ENCODE measurements around the gene OLFM1. TPM values are rescaled to one million over a fixed set of nuclear protein-coding genes. Genes with fewer than 3 reads are reported as not detected.
A peak's percentile ranks its signal among the peaks of the same experiment; 100 is the strongest.
"Not testable (repeated sequence)": the region's sequence is repeated elsewhere in the genome, so short reads cannot be mapped to it uniquely, and the experiment has no call there.

The OLFM1 gene
- total RNA-seq, 1 experiment from 2014 or later: 50.9 TPM

GRCh38 chr9:135134268-135135022, 47.0 kb downstream of the OLFM1 start:
- in situ Hi-C loops (cut with HindIII; ENCODE audit: low pct_unique_long_range_greater_than_20kb, low sequenced_read_pairs): no loop called here
- DNase-seq (ENCODE audit: low read depth, low spot score): no peak

GRCh38 chr9:135135171-135135928, 47.9 kb downstream of the OLFM1 start:
- in situ Hi-C loops (cut with HindIII; ENCODE audit: low pct_unique_long_range_greater_than_20kb, low sequenced_read_pairs): no loop called here

GRCh38 chr9:135135929-135136315, 48.5 kb downstream of the OLFM1 start:
- in situ Hi-C loops (cut with HindIII; ENCODE audit: low pct_unique_long_range_greater_than_20kb, low sequenced_read_pairs): no loop called here
- DNase-seq (ENCODE audit: low read depth, low spot score): no peak

More at GRCh38 chr9:135135171-135135928, 47.9 kb downstream of the OLFM1 start:
- no peak for DNase-seq (ENCODE audit: low read depth, low spot score)

DNA sequence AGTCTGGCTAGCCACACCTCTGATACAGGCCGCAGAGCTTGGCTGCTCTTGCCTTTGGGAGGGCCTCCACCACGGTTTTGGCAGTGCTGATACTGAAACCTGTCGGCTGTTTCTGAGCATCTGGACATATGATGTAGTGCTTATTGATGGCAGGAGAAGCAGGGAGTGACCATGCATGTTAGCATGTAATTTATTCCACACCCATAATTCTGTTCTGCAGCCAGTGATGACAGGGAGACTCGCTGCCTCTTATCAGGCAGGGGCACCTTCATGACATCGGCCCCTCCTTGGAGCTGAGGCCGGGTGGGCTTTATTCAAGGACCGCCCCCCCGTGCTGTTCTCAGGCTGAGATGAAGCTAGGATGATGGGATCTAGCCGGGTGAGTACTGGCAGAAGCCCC, 49.0 kb downstream of the OLFM1 start:
- no peak for DNase-seq (ENCODE audit: low read depth, low spot score)
- in situ Hi-C loops (cut with HindIII; ENCODE audit: low pct_unique_long_range_greater_than_20kb, low sequenced_read_pairs): no loop called here

GRCh38 chr9:135136991-135137832, 49.7 kb downstream of the OLFM1 start:
- in situ Hi-C loops (cut with HindIII; ENCODE audit: low pct_unique_long_range_greater_than_20kb, low sequenced_read_pairs): no loop called here
- no peak for DNase-seq (ENCODE audit: low read depth, low spot score)

GRCh38 chr9:135138078-135138855, 50.8 kb downstream of the OLFM1 start:
- in situ Hi-C loops (cut with HindIII; ENCODE audit: low pct_unique_long_range_greater_than_20kb, low sequenced_read_pairs): no loop called here
- DNase-seq (ENCODE audit: low read depth, low spot score): no peak

GRCh38 chr9:135139366-135139959, 52.0 kb downstream of the OLFM1 start:
- in situ Hi-C loops (cut with HindIII; ENCODE audit: low pct_unique_long_range_greater_than_20kb, low sequenced_read_pairs): no loop called here
- peak; percentile 18 for DNase-seq (ENCODE audit: low read depth, low spot score)

- in situ Hi-C loops (cut with HindIII; ENCODE audit: low pct_unique_long_range_greater_than_20kb, low sequenced_read_pairs): no loop called here
- no peak for DNase-seq (ENCODE audit: low read depth, low spot score)
These were observed 53.8 kb downstream of the OLFM1 start for GRCh38 chr9:135141183-135141774.

DNA sequence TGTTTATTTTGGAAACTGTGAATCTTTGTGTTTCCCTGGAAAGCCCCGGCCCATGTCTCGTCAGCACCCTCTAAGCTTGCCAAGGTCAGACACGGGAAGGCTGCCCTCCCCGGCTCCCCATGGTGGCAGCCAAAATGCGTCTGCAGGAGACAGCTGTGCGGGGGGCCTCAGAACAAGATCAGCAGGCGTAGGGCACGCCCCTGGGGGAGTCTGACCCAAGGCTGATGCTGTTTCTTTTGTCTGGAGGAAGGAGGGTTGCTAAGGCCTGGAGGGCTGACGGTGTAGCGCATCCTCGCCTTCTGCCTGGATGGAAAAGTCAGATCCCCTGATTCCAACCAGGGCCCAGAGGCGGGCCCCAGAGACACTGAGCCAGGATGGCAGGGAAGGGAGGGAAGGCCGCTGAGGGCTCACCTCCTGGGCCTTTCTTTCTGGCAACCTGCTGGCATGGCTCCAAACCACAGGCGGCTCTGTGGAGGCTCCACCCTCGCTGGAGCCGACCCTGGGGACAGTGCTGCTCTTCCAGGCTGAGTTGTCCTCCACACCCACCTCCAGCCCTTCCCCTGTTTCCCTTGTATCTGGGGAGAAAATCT, 57.2 kb downstream of the OLFM1 start:
- in situ Hi-C loops (cut with HindIII; ENCODE audit: low pct_unique_long_range_greater_than_20kb, low sequenced_read_pairs): no loop called here
- no peak for DNase-seq (ENCODE audit: low read depth, low spot score)

GRCh38 chr9:135145312-135145711, 57.8 kb downstream of the OLFM1 start:
- in situ Hi-C loops (cut with HindIII; ENCODE audit: low pct_unique_long_range_greater_than_20kb, low sequenced_read_pairs): no loop called here
- DNase-seq (ENCODE audit: low read depth, low spot score): no peak

- DNase-seq (ENCODE audit: low read depth, low spot score): no peak
- in situ Hi-C loops (cut with HindIII; ENCODE audit: low pct_unique_long_range_greater_than_20kb, low sequenced_read_pairs): no loop called here
These were observed 58.8 kb downstream of the OLFM1 start for GRCh38 chr9:135146241-135146640.

- in situ Hi-C loops (cut with HindIII; ENCODE audit: low pct_unique_long_range_greater_than_20kb, low sequenced_read_pairs): no loop called here
- no peak for DNase-seq (ENCODE audit: low read depth, low spot score)
These were observed 59.5 kb downstream of the OLFM1 start for GRCh38 chr9:135146766-135147473.

DNA sequence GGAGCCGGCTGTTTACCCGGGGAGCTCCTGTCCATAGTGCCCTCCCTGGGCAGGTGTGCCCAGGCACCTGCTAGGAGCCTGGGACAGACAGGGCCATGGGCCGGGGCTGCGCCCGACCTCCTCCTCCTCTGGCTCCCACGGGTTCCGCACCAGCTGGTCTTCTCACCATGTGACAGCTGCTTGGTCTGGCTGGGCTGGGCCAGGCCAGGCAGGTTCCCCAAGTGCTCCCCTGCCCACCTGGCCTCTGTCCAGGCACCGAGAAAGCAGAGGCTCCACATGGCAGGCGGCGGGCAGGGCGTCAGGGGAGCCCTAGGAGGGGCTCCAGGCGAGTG, 60.0 kb downstream of the OLFM1 start:
- in situ Hi-C loops (cut with HindIII; ENCODE audit: low pct_unique_long_range_greater_than_20kb, low sequenced_read_pairs): no loop called here
- no peak for DNase-seq (ENCODE audit: low read depth, low spot score)

- in situ Hi-C loops (cut with HindIII; ENCODE audit: low pct_unique_long_range_greater_than_20kb, low sequenced_read_pairs): no loop called here
These were observed 60.5 kb downstream of the OLFM1 start for GRCh38 chr9:135147938-135148337.

GRCh38 chr9:135148386-135148785, 60.9 kb downstream of the OLFM1 start:
- in situ Hi-C loops (cut with HindIII; ENCODE audit: low pct_unique_long_range_greater_than_20kb, low sequenced_read_pairs): no loop called here
- no peak for DNase-seq (ENCODE audit: low read depth, low spot score)

More at GRCh38 chr9:135147938-135148337, 60.5 kb downstream of the OLFM1 start:
- no peak for DNase-seq (ENCODE audit: low read depth, low spot score)

GRCh38 chr9:135149901-135150300, 62.4 kb downstream of the OLFM1 start:
- DNase-seq (ENCODE audit: low read depth, low spot score); in situ Hi-C loops (cut with HindIII; ENCODE audit: low pct_unique_long_range_greater_than_20kb, low sequenced_read_pairs): not testable (repeated sequence)
